ENCODE data around the gene ACVR2B.

- no peak for TF ChIP-seq EZH2 (IDR thresholded peaks at IDR 0.05; ENCODE audit: low read length, unreplicated experiment)
- no peak for TF ChIP-seq EZH2phosphoT487 (IDR thresholded peaks at IDR 0.05; ENCODE audit: borderline replicate concordance, low read length)
Measured at GRCh38 chr3:38516669-38517068, 63.0 kb downstream of the ACVR2B start.

Data from PC-3 (cell line).